C4-2B (cell line): ENCODE results near the gene TM9SF4.

ENCODE experiments used
- H3K27ac ChIP-seq: fragments of 450-650 bp; 2 replicates; pipeline ENCODE4 v1.5.1; 2017
- ZFX ChIP-seq: fragments of 450-650 bp; IDR thresholded peaks from 2 replicates; pipeline ENCODE4 v1.6.1; 2017
- TF ChIP-seq, protein P1 (sequence below): fragments of 450-650 bp; conservative IDR thresholded peaks from 2 replicates; pipeline ENCODE4 v1.5.1; 2017; ENCODE audit warnings: mild to moderate bottlenecking

Gene TM9SF4

DNA sequence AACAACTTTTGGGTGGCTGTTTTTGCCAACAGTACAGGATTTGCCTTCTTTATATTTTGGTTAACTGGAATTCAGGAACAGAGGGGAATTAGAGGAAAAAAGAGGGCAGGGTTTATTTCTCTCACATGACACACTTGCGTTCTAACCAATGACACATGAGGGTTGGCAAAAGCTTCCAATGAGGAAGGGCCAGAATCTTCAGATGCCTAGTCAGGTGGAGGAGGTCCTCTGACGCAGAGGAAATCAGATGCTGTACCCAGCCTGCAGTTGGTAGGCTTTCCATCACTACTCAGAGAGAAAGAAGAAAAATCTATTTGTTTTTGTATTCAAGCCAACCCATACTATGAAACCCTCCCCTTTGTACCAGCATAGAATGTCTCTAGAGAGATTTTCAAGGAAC, 20.8 kb downstream of the TM9SF4 start:
- H3K27ac ChIP-seq: no peak overlapping the region
- TF ChIP-seq ZFX: no peak

DNA sequence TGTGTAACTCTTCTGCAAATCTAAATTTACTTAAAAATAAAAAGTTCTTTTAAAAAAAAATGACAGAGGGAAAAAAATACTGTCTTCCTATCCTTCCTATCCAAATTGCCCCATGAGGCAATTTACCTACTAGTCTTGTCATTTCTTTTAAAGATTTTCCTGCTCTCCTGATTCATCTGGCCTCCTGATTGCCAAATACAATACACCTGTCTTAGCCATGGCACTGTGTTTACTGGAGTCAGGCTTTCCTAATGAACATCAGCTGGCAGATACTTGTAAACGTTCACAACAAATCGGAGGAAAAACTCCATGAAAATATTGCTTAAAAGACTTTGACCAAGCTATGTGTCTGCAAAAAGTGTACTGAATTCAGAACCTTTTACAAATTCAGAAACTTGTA, 21.5 kb downstream of the TM9SF4 start:
- H3K27ac ChIP-seq: no peak overlapping the region
- TF ChIP-seq, protein P1, sequence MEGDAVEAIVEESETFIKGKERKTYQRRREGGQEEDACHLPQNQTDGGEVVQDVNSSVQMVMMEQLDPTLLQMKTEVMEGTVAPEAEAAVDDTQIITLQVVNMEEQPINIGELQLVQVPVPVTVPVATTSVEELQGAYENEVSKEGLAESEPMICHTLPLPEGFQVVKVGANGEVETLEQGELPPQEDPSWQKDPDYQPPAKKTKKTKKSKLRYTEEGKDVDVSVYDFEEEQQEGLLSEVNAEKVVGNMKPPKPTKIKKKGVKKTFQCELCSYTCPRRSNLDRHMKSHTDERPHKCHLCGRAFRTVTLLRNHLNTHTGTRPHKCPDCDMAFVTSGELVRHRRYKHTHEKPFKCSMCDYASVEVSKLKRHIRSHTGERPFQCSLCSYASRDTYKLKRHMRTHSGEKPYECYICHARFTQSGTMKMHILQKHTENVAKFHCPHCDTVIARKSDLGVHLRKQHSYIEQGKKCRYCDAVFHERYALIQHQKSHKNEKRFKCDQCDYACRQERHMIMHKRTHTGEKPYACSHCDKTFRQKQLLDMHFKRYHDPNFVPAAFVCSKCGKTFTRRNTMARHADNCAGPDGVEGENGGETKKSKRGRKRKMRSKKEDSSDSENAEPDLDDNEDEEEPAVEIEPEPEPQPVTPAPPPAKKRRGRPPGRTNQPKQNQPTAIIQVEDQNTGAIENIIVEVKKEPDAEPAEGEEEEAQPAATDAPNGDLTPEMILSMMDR: no peak
- no peak for TF ChIP-seq ZFX

DNA sequence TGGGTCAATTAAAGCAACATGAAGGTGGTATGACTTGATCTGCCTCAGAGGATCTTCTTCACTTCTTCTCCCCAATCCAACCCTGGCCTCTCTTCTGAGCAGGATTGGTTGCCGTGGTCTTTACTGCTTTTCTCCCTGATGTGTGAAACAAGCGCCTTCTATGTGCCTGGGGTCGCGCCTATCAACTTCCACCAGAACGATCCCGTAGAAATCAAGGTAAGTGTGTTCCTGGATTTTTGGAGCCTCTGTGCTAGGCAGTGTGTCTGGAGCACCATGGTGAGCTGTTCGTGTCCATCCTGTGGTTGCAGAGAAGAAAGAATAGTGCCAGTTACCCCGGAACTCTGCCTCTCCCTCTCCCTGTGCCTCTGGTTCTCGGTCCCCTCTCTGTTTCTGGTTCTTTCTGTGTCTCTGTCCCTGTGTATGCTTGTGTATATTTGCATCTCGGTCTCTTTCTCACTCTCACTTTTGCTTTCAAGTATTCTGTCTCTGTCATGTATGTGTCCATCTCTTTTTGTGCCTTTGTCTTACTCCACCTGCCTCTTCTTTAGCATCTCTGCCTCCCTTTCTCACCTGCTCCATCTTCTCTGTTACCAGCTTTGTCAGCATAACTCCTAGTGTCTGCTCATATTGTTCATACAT, 23.5 kb downstream of the TM9SF4 start:
- no peak overlapping the region for H3K27ac ChIP-seq
- TF ChIP-seq, protein P1: no peak
- TF ChIP-seq ZFX: no peak

DNA sequence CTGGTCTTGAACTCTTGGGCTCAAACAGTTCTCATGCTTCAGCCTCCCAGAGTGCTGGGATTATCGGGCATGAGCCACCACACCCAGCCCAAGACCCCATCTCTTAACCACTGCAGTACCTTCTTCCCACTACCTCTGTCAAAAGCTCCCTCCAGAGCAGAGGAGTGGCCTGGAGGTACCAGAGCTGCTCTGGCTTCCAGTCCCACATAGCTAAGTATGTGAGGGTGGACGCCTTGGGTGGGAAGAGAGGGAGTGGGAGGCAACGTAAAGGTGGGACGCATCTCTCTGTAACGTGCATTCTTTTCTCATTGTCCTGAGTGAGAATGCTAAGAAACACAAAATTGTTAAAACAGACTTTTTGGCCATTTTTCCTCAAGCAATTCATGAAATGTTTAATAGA, 24.5 kb downstream of the TM9SF4 start:
- TF ChIP-seq ZFX: no peak
- TF ChIP-seq, protein P1: no peak
- H3K27ac ChIP-seq: no peak overlapping the region

DNA sequence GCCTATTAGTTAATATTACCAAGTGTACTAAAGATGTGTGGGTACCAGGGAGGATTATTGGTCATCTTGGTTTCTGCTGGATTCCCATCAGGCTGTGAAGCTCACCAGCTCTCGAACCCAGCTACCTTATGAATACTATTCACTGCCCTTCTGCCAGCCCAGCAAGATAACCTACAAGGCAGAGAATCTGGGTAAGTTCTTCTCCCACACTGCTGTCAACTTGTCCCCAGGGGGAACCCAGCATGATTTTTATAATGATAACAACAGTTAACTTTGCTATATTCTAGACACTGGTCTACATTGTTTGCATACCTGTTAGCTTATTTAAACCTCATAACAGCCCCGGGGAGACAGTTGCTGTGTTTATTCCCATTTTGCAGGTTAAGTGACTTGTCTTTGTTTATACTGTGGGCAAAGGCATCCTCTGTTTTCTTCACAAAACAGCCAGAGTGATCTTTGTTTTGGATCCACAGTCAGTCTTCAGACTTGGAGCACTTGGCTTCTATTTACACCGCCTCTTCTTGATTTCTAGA, 26.5 kb downstream of the TM9SF4 start:
- no peak overlapping the region for H3K27ac ChIP-seq
- TF ChIP-seq, protein P1: no peak
- no peak for TF ChIP-seq ZFX

DNA sequence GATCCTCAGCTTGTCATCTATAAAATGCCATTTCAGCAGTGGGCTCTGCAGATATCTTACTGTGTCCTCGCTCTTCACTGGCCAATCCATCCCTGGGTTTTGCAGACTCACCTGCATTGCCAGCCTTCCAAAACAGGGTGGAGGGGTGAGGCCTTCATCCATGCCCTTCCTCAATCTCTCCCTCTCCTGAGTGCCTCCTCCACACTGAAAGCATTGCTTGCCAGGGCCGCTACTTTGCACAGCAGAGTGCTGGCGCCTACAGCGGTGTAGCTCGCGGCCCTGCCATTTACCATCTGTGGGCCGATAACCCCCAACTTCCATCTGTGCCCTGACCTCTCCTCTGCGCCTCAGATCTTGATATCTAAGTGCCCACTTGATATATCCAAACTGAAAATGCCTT, 29.4 kb downstream of the TM9SF4 start:
- H3K27ac ChIP-seq: no peak overlapping the region
- TF ChIP-seq ZFX: no peak
- TF ChIP-seq, protein P1: no peak

DNA sequence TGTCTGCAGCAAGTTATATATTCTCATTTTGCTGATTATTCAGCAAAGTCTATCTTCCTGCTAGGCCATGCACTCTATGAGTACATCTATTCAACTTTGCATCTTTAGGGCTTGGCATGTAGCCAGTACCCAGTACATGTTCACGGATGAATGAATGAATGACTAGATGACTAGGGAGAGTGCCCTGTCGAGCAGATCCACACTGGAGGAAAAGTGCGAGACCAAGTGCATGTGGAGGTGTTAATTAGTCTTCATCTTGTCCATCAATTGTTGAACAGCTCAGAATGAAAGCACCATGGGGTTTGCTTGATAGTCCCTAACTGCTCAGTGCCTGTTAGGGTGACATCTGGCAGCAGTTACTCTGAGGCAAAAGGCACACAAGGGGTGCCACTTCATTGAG, 30.4 kb downstream of the TM9SF4 start:
- TF ChIP-seq ZFX: no peak
- TF ChIP-seq, protein P1: no peak

DNA sequence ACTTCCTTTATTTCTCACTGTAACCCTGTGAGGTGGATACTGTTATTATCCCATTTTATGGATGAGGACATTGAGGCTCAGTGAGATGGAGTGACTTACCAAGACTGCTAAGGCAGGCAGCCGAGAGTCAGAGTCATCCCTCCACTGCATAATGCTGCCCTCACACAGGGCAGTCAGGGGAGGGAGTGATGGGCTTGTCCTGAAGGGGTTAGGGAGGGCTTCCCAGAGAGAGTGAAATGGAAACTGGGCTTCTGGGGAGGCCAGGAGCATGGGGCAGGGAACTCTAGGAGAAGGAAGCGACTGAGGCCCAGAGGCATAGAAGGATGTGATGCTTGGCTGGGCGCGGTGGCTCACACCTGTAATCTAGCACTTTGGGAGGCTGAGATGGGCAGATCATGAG, 31.1 kb downstream of the TM9SF4 start:
- no peak for TF ChIP-seq ZFX
- TF ChIP-seq, protein P1: no peak
- H3K27ac ChIP-seq: no peak overlapping the region

More for the DNA sequence above, 30.4 kb downstream of the TM9SF4 start:
- no peak overlapping the region for H3K27ac ChIP-seq
